ENCODE results near the gene TMEM17.
A peak's percentile ranks its signal among the peaks of the same experiment; 100 is the strongest.
"Not testable (repeated sequence)": the region's sequence is repeated elsewhere in the genome, so short reads cannot be mapped to it uniquely, and the experiment has no call there.

Gene TMEM17

DNA sequence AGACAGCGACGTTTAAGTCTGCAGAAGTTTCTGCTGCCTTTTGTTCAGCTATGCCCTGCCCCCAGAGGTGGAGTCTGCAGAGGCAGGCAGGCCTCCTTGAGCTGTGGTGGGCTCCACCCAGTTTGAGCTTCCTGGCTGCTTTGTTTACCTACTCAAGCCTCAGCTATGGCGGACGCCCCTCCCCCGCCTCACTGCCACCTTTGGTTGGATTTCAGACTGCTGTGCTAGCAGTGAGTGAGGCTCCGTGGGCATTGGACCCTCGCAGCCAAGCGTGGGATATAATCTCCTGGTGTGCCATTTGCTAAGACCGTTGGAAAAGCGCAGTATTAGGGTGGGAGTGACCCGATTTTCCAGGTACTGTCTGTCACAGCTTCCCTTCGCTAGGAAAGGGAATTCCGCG is 15.1 kb upstream of the TMEM17 start:
- DNase-seq (ENCODE audit: low read depth, low spot score); H3K4me3 ChIP-seq (ENCODE audit: low read length): not testable (repeated sequence)

GRCh38 chr2:62512384-62512783 is 6.4 kb upstream of the TMEM17 start:
- no peak for DNase-seq (ENCODE audit: low read depth, low spot score)
- no peak overlapping the region for H3K4me3 ChIP-seq (ENCODE audit: low read length)

GRCh38 chr2:62511636-62512035 is 5.6 kb upstream of the TMEM17 start:
- DNase-seq (ENCODE audit: low read depth, low spot score), result no peak
- no peak overlapping the region for H3K4me3 ChIP-seq (ENCODE audit: low read length)

- DNase-seq (ENCODE audit: low read depth, low spot score), result no peak
- H3K4me3 ChIP-seq (ENCODE audit: low read length), result peak overlapping the region; percentile 52
Measured at GRCh38 chr2:62506421-62506750, 391 bp upstream of the TMEM17 start.

GRCh38 chr2:62505109-62505749 is 766 bp downstream of the TMEM17 start:
- no peak overlapping the region for H3K4me3 ChIP-seq (ENCODE audit: low read length)
- DNase-seq (ENCODE audit: low read depth, low spot score), result no peak

DNA sequence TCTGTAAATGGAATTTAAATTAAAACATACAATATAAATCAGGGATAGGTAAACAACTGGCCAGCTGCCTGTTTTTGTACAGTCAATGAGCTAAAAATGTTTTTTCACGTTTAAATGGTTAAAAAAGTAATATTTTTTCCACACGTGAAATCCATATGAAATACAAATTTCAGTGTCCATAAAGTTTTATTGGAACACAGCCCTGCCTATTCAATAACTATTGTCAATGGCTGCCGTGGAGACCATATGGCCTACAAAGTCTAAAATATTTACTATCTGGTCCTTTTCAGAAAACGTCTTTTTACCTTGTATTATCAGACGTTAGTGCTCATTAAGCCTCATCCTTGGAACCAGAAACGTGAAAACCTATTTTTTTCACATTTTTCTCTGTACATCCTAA is 1.3 kb downstream of the TMEM17 start:
- no peak overlapping the region for H3K4me3 ChIP-seq (ENCODE audit: low read length)
- DNase-seq (ENCODE audit: low read depth, low spot score), result no peak

GRCh38 chr2:62501794-62502500 is 4.0 kb downstream of the TMEM17 start:
- DNase-seq (ENCODE audit: low read depth, low spot score), result no peak
- H3K4me3 ChIP-seq (ENCODE audit: low read length), result no peak overlapping the region

- DNase-seq (ENCODE audit: low read depth, low spot score), result no peak
- H3K4me3 ChIP-seq (ENCODE audit: low read length), result no peak overlapping the region
Measured at GRCh38 chr2:62501069-62501468, 4.9 kb downstream of the TMEM17 start.

DNA sequence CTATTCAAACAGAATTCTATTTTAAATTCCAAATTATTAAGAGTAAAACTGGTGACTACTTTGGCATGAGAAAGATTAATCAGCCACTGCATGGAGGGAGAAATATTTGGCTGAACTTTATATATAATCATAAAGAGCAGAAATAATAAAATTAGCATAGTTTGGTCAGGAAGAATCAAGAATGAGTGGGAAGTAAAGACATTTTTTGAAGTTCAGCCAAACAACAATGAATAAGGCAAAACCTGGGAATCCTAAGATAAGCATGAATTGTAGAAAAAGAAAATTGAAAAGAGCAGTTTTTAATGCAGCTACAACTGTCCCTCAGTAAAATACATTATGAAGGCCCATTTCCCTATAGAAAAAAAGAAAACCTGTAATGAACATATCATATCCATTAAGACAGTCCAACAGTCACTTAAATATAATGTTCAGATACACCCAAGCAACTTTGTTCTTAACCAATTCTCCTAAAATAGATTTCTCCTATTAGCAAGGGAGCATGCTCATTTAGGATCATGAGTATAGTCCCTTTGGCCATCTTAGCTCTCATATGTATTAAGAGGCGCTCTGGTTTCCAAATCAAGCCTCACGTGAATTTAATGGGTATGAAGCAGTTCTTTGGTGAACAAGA is 6.5 kb downstream of the TMEM17 start:
- no peak overlapping the region for H3K4me3 ChIP-seq (ENCODE audit: low read length)
- DNase-seq (ENCODE audit: low read depth, low spot score), result no peak

DNA sequence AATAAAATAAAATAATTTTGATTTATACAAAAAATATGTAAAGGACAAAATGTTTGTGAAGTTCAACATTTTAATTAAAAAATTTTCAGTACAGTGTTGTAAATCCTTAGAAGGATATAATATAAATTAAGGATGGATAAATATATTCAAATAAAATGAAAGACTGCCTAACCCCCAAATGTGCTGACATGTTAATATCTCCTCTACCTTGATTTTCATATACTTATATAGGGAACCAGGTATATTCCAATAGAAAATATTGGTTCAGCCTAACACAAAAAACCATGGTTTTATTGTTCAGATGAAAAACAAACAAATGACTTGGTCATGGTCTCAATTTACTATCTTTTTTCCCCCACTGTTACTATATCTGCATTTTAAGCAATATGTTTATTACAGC is 7.3 kb downstream of the TMEM17 start:
- no peak for DNase-seq (ENCODE audit: low read depth, low spot score)
- H3K4me3 ChIP-seq (ENCODE audit: low read length), result no peak overlapping the region

DNA sequence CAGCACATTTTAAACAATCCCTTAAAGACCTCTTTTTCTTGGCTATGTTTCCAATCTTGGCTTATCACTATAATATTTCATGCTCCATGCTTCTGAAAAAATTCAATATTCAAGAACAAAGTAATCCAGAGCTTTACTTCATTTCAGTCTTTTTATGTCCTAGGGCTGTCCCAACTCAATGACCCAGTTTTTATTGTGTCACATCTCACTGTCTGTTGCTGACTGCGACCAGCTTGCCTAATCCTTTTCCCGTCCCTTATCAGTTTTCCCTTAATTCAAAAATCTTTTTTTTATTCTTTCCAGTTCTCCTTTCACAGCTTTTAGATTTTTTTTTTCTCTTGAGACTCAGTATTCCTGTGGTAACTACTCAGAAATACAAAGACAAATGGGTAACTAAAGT is 10.2 kb downstream of the TMEM17 start:
- H3K4me3 ChIP-seq (ENCODE audit: low read length), result no peak overlapping the region
- no peak for DNase-seq (ENCODE audit: low read depth, low spot score)

- no peak overlapping the region for H3K4me3 ChIP-seq (ENCODE audit: low read length)
- DNase-seq (ENCODE audit: low read depth, low spot score), result no peak
Measured at GRCh38 chr2:62492048-62492447, 13.9 kb downstream of the TMEM17 start.

DNA sequence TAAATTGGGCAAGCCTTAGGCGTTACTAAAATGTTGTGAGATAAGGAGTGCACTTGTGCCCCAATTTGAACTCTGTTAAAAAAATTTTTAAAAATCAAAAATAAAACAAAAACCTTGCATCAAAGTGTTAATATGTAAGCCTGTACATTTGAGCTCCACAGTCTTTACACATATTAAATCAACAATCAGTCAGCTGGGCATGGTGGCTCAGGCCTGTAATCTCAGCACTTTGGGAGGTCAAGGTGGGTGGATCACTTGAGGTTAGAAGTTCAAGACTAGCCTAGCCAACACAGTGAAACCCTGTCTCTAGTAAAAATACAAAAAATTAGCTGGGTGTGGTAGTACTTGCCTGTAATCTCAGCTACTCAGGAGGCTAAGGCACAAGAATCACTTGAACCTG is 16.3 kb downstream of the TMEM17 start:
- DNase-seq (ENCODE audit: low read depth, low spot score), result no peak
- no peak overlapping the region for H3K4me3 ChIP-seq (ENCODE audit: low read length)

DNA sequence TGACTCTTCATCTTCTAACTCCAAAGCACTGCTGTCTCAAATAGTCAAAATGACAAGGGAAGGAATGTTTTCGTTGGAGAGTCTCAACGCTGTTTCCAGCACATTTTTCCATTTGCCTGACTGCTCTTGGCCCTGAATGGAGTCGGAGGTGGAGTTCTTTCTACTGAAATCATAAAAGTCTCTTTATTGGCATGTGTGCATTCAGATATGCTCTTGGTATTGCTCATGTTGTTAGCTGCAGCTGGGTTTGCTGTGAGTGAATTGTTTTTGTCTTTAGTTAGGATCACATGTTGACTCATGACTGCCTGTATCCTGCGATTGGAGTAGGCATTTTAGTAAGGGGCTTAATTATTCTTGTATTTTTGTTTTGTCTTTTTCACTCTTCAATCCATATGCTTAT is 16.8 kb downstream of the TMEM17 start:
- H3K4me3 ChIP-seq (ENCODE audit: low read length), result no peak overlapping the region
- DNase-seq (ENCODE audit: low read depth, low spot score), result no peak

DNA sequence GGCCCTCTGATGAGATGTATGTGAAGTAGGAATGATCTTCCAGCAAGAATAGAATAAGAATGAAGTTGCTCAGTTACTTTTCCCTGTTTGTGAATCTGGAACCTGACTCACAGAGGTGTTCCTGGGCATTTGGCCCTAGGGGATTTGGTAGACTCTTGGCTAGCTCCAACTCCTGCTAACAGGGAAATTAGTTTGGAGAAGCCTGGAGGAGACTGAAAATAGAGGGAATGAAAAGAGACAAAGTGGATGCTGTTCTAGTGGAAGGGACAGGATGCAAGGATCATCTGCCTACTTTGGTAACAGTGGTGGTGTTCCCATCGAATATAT is 19.6 kb downstream of the TMEM17 start:
- H3K4me3 ChIP-seq (ENCODE audit: low read length), result no peak overlapping the region

DNA sequence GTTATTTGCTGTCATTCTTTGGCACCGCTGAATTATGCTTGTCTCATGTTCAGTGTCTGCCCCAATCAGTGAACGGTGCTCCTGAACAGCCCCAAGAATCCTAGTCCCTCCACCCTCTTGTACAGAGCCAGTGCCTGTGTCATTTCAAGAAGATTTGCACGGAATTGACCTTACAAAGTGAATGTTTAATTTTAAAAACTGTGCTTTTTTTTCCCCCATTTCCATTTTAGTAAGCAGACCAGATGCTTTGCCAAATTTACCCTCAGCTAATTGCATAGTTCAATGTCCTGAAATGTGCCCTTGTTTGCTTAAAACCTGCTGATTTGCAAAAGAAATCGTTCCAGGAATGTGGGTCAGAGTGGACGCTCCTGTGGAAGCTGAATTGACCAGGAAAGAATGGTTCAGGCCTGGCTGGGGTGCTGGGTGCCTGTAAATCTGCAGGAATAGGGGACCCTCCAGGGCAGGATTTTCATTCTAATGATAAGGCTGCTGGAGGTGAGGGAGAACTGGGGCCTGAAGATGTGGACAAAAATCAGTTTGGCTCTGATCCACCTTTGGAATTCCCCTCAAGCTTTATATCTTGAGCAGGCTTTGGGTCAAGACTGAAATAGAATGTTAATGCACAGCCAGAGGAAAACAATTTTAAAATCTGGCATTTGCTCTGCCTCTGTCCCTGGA is 20.1 kb downstream of the TMEM17 start:
- H3K4me3 ChIP-seq (ENCODE audit: low read length), result no peak overlapping the region

More for the DNA sequence above, 19.6 kb downstream of the TMEM17 start:
- no peak for DNase-seq (ENCODE audit: low read depth, low spot score)

GRCh38 chr2:62482558-62483352 is 23.2 kb downstream of the TMEM17 start:
- H3K4me3 ChIP-seq (ENCODE audit: low read length), result no peak overlapping the region
- no peak for DNase-seq (ENCODE audit: low read depth, low spot score)

More for the DNA sequence above, 20.1 kb downstream of the TMEM17 start:
- DNase-seq (ENCODE audit: low read depth, low spot score), result no peak

- DNase-seq (ENCODE audit: low read depth, low spot score), result no peak
- H3K4me3 ChIP-seq (ENCODE audit: low read length), result no peak overlapping the region
Measured at GRCh38 chr2:62479917-62480316, 26.1 kb downstream of the TMEM17 start.

DNA sequence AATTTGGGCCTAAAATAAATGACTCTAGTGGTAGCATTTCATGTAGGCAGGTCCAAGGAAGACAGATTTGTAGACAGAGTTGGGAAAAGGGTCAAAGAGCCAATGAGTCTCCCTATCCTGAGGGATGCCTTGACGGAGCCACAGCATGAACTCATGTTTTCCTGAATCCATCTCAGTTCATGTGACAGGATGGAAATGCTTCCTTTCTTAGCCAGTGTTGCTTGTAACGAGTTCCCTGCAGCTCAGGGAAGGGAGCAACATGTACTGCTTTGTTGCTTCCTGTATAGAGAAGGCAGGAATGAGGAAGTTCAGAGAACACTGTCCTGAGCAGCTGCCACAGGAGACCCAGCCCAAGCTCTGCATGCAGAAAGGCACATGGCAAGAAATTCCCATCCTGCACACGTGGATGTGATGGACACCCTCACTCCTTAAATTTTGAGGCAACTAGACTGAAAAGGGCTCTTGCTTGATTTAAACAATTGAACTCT is 27.9 kb downstream of the TMEM17 start:
- no peak overlapping the region for H3K4me3 ChIP-seq (ENCODE audit: low read length)
- DNase-seq (ENCODE audit: low read depth, low spot score), result no peak

Measured in Jurkat, Clone E6-1 (cell line).